GM18511 (cell line): ENCODE data around the gene ARHGAP28.
"Not testable (repeated sequence)": the region's sequence is repeated elsewhere in the genome, so short reads cannot be mapped to it uniquely, and the experiment has no call there.

Source experiments
- ATAC-seq: cut with Tn5 transposase; IDR thresholded peaks from one replicate; pipeline ENCODE4 v1.9.1; 2021; ENCODE audit warnings: mild to moderate bottlenecking, moderate library complexity; ENCODE audit not compliant: unreplicated experiment

The ARHGAP28 gene

DNA sequence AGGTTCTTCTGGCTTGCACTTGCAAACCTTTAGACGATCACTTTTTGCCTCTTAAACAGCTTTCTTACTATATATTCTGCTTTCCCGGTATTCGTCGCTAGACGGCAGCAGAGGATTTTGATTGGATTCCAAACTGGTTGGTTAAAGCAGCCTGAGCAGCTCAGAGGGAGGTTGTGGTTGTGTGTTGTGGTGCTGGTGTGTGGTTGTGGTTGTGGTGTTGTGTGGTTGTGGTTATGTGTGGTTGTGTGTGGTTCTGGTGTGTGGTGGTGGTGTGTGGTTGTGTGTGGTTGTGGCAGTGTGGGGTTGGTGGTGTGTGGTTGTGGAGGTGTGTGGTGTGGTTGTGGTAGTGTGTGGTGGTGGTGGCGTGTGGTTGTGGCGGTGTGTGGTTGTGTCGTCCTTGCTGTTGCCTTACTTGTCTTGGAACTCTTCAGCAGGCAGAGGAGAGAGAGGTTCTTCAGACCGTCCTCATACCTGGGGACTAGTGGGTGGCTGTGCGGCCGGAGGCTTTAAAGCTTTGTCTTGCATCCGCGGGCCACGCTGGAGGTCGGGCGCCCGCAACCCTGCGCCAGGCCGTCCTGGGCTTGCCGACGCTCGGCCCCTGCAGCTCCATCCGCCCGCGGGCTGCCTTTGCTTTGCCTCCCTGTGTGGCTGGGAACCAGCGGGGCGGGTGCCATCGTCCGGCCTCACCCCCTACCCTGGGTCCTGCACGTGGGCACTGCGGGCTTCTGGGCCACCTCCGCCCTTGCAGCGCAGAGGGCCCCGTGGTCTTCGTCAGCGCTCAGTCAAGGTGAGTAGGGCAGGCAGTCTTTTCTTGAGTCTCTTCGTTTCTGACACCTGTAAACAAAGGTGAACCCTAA lies 190.8 kb downstream of the ARHGAP28 start:
- ATAC-seq: no peak

GRCh38 chr18:6921571-6921970 lies 192.1 kb downstream of the ARHGAP28 start:
- no peak for ATAC-seq

DNA sequence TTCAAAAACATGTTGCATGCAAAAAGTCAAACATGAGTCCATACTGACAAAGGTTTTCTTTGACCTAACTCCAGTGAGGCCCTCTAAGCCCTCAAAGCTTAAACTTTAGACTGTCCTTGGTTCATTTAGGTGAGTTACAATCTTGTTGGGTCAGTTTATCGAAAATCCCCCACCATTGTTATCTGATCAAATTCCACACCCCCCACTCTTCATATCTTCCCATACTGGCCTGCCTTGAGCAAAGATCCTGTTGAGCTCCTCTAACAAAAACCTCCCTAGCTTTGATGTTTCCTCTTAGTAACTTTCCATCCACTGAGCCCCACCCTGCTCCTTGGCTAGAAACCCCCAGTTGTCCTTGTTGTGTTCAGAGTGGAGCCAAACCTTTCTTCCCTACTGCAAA lies 193.7 kb downstream of the ARHGAP28 start:
- ATAC-seq: no peak

DNA sequence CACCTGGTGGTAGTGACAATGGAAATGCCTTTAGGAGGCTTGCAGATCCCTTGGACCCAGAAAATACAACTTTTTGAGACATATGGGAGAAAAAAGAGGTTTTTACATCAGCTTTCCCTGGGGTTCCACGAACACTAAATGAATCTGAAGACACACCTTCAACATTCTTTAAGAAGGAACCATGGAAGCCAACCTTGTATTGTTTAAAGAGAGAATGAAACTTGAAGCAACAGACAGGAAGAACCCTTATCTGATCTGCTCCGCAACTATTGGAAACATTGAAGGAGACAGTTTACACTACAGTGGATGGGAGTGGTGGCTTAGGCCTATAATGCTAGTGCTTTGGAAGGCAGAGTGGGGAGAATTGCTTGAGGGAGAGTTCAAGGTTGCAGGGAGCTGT lies 197.6 kb downstream of the ARHGAP28 start:
- ATAC-seq: no peak

- no peak for ATAC-seq
Observed at GRCh38 chr18:6928359-6928758, 198.8 kb downstream of the ARHGAP28 start.

GRCh38 chr18:6929370-6930102 lies 200.0 kb downstream of the ARHGAP28 start:
- no peak for ATAC-seq

GRCh38 chr18:6934859-6935258 lies 205.3 kb downstream of the ARHGAP28 start:
- ATAC-seq: no peak

- ATAC-seq: no peak
Observed at GRCh38 chr18:6938003-6938402, 208.5 kb downstream of the ARHGAP28 start.

DNA sequence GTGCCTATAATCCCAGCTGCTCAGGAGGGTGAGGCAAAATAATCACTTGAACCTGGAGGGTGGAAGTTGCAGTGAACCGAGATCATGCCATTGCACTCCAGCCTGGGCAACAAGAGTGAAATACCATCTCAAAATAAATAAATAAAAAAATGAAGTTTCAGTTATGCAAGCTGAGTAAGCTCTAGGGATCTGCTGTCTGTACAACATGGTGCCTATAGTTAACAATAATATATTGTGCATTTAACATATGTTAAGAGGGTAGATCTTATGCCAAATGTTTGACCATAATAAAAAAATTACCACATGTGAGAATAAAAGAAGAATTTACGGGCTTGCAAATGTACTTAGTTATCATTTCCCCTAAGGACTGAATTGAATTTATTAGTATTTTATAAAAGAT lies 208.9 kb downstream of the ARHGAP28 start:
- not testable (repeated sequence) for ATAC-seq

DNA sequence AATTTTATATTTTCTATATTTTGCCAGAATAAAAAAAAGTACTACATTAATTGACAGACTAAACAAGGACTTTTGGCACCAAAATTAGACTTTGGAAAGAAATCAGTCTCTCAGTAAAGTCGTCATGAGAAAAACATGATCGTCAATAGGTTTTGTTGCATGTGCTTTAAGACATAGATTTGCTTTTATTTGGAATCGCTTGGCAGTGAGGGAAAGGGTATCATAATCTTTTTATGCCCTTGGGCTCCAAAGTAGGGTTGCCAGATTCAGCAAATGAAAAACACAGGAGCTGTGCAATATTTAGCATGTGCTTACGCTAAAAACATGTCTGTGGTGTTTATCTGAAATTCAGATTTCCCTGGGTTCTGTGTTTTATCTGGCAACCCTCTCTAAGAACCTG lies 210.5 kb downstream of the ARHGAP28 start:
- ATAC-seq: no peak

DNA sequence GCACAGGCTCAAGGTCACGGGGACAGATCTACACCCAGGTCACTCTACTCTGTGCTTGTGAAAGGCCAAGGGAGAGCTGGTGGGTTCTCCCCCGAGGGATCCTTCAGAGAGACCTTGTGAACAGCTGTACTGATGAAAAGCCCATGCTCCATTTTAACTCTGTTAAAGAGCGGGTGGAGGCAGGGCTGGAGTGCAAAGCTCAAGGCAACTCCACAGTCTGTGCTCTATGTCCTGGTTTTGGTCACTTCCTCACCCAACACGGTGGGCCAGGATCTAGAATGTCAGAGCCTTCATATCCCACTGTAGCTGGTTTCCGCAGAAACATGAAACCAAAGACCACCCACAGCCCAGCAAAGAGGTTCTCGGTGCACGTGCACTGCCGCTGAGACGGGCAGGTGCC lies 210.9 kb downstream of the ARHGAP28 start:
- no peak for ATAC-seq

GRCh38 chr18:6941996-6942395 lies 212.5 kb downstream of the ARHGAP28 start:
- ATAC-seq: no peak

DNA sequence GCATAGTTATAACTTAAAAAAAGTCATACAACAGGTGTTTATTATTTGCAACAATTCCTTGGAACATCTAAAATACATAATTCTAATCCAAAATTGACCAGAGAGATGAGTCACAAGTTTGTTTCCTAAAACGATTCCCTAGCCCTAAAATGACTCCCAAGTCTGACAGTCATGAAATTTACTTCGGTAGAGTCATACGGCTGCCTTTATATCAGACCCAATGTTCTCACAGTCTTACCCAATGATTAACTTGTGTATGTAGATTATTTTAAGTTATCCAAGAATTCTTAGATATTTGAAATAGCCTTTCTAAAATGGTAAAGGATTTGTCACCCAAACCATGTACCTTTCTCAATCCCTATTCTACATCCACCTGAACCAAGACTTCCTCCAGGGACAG lies 213.2 kb downstream of the ARHGAP28 start:
- no peak for ATAC-seq

DNA sequence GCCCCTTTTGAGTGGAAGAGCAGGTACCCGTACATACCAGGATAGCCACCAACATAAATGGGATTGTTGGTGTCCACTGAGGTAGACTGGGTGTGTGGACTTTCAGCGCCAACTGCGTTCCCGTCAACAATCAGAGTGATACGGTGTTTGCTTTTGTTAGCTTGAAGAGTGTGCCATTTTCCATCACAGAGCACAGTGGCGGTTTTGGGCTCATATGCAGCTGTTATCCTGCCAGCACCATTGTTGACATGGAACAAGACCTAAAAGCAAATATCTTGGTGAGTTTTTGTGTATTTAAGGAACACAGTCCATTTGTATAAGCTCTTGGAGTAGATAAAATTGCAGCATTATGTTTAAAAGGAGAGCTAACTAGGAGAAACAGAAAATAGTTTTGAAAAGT lies 213.6 kb downstream of the ARHGAP28 start:
- no peak for ATAC-seq

DNA sequence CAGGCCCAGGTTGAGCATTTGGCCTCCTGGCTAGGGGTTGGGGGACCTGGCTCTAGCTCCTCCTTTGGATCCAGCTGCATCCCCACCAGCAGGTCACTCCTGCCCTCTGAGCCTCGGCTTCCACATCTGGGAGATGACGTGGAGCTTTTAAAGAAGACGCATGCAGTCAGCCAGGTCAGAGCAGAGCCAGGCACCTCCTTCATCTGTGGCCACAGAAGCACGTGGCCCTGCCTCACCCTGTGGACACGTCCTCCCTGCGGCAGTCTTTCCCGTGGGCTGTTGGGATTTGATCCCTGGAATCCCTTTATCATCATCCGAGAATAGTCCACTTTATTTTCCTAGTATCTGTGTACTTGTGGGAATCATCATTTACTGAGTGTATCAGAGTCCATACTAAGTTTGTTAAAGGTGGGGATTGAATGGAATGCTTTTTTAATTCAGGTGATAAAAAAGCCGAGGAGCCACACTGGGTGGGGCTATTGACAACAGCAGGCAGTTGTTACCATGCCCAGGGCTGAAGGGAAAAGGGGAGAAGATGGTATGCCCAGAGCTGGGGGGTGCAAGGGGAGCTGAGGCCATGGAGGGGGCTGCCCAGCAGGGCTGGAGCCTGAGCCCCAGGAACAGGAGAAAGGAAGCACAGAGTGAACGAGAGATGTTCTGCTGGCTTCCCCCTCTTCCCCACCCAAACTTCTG lies 218.0 kb downstream of the ARHGAP28 start:
- ATAC-seq: no peak

DNA sequence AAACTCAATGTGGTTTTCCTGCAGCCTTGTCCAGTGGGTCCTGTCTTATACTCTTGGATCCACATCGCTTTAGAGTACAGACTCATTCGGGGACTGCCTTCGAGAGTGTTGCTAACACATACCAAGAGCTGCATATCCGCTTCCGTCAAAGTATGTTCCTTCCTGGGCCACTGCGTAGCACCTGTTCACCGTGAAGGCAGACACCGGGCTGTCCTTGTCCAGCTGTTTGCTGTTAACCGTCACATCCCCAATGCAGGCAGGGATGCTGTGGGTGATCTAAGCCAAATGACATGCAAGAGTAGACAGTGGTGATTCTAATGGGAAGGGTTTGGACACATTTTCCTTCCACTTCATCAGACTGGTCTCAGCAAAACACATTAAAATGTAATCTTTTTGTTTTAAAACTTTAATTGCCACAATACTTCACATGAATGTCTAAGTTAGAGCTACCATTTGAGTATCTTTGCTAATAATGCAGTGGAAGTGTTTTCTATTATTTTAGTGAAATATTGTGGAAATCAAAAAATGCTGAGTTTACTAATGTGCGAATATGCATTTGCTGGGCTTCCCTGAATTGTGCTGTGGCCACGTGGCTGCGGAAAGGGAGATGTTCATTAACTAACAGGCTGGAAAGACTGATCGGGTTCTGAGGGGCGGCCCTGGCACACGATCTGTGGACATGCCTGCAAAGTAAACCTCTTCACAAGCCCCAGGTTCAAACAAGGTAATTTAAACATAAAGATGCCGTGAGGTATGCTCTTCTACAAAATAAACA lies 219.0 kb downstream of the ARHGAP28 start:
- ATAC-seq: no peak

GRCh38 chr18:6949800-6950586 lies 220.5 kb downstream of the ARHGAP28 start:
- ATAC-seq: no peak

DNA sequence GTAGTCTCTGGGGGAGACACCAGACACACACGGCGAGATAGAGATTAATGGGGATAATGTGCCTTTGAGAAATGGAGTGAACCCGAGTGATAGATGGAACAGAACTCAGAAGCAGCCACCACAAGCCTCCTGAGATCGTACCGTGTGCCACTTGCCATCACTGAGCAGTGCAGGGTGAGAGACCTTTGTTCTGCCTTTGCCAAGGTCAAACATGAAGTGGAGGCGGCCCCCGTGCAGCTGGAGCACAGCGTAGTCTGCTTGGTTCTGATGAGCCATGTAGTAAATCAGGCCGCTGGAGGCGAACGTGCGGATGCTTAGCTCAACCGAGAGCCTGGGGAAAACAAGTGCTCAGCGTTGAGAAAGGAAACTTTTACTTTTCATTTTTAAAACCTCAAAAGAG lies 221.1 kb downstream of the ARHGAP28 start:
- ATAC-seq: no peak

- no peak for ATAC-seq
Observed at GRCh38 chr18:6951336-6952090, 222.0 kb downstream of the ARHGAP28 start.
